Astrocyte of the cerebellum (primary cell): ENCODE results near the gene S100A2.

Experiments
- DNase-seq: peaks from one replicate; pipeline ENCODE4 v3.0.0-alpha.2; 2011; ENCODE audit warnings: low read depth
- H3K4me3 ChIP-seq: 2 replicates; pipeline ENCODE4 v1.5.1; 2011; ENCODE audit warnings: mild to moderate bottlenecking, low read depth, low read length, moderate library complexity
- CTCF ChIP-seq: IDR thresholded peaks from 2 replicates; pipeline ENCODE4 v1.5.1; 2012; ENCODE audit warnings: low read length, low read depth, moderate library complexity, mild to moderate bottlenecking; ENCODE audit errors: missing control alignments
- in situ Hi-C: cut with HindIII; loops from 2 replicates; pipeline ENCODE4 v1.10.0; 2017; ENCODE audit warnings: low sequenced_read_pairs

S100A2 gene

GRCh38 chr1:153543736-153544135 is 21.9 kb downstream of the S100A2 start:
- no peak for DNase-seq
- TF ChIP-seq CTCF = no peak
- H3K4me3 ChIP-seq = no peak overlapping the region
- in situ Hi-C loops = no loop called here

GRCh38 chr1:153542956-153543711 is 22.5 kb downstream of the S100A2 start:
- DNase-seq = no peak
- no peak for TF ChIP-seq CTCF
- no peak overlapping the region for H3K4me3 ChIP-seq
- in situ Hi-C loops = no loop called here

- H3K4me3 ChIP-seq = no peak overlapping the region
- DNase-seq = no peak
- in situ Hi-C loops = no loop called here
- no peak for TF ChIP-seq CTCF
Measured at GRCh38 chr1:153541641-153542590, 23.7 kb downstream of the S100A2 start.

- no peak for TF ChIP-seq CTCF
- H3K4me3 ChIP-seq = no peak within 1 kb of the TSS
- DNase-seq = no peak
- in situ Hi-C loops = no loop called here
Measured at GRCh38 chr1:153540394-153541361, 25.0 kb downstream of the S100A2 start, which contains the start of gene S100A5. TSS of gene S100A5 (minus strand) at chr1:153540934. CDS start at chr1:153540191, 743 bp downstream.

- in situ Hi-C loops = no loop called here
- no peak for DNase-seq
- H3K4me3 ChIP-seq = no peak overlapping the region
- TF ChIP-seq CTCF = no peak
Measured at GRCh38 chr1:153539395-153540093, 26.1 kb downstream of the S100A2 start.
